HG02973 (cell line): ENCODE measurements around the gene SHLD1.

ENCODE experiments used
- ATAC-seq: cut with Tn5 transposase; IDR thresholded peaks from one replicate; pipeline ENCODE4 v1.9.1; 2021; ENCODE audit warnings: moderate library complexity; ENCODE audit not compliant: unreplicated experiment

SHLD1 gene

GRCh38 chr20:5810800-5811422, 60.7 kb downstream of the SHLD1 start:
- no peak for ATAC-seq

- ATAC-seq = no peak
Measured at GRCh38 chr20:5811746-5812145, 61.5 kb downstream of the SHLD1 start.

DNA sequence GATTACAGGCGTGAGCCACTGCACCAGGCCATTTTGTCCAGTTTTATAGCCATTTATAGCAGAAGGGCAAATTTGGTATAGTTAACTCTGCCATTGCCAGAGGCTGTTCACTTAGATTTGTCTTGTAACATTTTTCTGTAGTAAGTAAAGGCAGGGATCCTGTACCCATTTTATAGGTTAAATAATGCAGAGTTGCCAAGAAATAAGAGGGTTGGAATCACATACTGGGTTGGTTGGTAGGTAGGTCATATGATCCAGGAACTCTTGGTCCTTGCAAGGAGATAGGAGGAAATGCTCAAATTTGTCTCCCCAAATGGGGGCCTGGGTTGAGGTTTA, 68.1 kb downstream of the SHLD1 start:
- ATAC-seq = no peak

- ATAC-seq = no peak
Measured at GRCh38 chr20:5820738-5821137, 70.5 kb downstream of the SHLD1 start.

DNA sequence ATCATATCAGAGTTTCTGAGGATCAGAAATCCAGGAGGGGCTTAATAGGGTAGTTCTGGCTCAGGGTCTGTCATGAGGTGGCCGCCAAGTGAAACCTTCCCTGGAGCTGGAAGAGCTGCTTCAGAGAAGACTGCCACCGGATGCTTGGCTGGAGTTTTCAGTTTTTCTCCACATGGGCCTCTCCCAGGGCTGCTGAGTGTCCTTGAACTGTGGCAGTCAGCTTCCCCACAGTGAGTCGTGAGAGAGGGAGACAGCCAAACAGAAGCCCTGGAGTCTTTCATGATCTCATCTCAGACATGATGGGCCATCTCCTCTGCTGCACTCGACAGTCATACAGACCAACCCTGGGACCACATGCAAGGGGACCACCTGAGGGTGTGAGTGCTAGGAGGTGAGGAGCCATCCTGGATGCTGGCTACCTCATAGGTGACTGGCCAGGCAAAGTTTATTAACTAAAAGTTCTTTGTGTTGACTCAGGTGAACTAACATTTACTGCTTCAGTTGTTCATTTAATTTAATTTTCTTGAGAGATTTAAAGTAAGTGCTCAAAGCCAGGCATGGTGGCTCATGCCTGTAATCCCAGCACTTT, 71.5 kb downstream of the SHLD1 start:
- no peak for ATAC-seq

DNA sequence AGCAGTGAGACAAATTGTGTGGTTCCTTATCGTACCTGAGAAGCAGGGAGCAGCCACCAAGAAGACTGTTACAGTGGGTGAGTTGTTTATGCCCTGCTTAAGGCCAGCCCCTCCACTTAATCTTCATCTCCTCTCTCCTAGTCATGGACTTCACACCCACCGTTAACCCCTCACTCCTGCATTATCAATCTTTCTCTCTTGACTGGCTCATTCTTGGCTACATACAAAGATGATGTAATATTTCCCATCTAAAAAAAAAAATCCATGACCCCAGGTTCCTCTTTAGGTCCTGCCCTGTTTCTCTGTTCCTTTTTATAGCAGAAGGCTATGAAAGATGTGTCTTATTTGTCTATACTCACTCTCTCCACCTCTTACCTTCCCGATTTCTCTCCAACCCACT, 72.4 kb downstream of the SHLD1 start:
- ATAC-seq = no peak

DNA sequence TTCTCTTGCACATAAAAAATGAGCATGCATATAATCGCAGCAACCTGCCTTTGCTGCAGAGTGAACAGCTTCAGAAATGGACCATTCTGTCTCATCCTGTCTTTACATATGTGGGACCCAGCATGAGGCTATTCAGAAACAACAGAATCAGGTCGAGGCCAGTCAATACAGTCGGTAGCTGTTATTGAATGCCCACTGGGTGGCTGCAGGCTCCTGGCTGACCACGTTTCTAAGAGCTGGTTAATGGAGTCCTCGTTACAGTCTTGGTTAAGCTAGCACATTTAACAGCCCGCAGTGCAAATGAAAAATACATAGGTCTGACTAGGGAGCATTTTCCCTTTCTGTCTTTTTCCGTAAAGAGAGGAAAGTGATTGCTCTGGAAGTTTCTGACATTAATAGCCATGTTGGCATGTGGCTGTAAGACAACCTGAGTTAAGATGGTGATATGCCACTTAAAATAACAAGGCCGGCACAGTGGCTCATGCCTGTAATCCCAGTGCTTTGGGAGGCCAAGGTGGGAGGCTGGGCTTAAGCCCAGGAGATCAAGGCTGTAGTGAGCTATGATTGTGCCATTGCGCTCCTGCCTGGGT, 75.0 kb downstream of the SHLD1 start:
- ATAC-seq = no peak

- no peak for ATAC-seq
Measured at GRCh38 chr20:5827098-5827853, 77.1 kb downstream of the SHLD1 start.

DNA sequence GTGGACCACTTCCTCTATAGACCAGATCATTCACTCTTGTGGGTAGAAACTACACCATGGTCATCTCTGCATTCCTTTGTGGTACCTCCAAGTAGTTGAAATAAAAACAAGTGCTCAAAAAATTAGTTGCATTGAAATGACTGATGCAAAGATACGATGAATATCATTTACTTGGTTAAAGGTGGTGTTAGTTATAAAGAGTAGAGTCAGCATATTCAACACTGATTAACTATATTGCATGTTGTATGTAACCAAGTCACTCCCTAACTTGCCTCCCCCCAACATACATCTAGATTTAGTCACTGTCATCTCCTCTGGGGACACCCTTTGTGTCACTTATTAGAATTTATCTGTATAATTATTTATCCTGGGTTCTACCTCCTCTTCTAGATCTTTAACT, 77.7 kb downstream of the SHLD1 start:
- no peak for ATAC-seq

GRCh38 chr20:5829241-5829809, 79.1 kb downstream of the SHLD1 start:
- no peak for ATAC-seq

DNA sequence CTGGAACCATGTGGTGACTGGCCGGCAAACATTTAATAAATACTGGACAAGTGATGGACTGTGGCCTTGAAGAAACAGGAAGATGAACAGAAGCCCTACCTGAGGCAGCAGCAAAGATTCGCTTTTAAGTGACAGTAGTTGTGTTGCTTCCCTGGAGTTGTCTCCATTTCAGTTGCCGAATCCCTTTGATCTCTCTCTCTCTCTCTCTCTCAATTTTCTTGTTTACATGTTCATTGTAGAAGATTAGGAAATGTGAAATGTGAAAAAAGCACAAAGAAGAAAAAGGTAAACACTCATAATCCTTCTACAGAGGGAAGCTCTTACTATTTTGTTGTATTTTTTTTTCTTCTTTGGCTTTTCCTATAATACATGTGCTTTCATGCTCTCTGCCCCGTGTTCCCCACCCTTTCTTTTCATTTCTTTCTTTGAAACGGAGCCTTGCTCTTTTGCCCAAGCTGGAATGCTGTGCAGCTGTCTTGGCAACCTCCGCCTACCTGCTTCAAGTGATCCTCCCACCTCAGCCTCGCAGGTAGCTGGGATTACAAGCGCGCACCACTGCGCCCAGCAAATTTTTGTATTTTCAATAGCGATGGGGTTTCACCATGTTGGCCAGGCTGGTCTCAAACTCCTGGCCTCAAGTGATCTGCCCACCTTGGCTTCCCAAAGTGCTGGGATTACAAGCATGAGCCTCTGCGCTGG, 81.5 kb downstream of the SHLD1 start:
- ATAC-seq = no peak

- no peak for ATAC-seq
Measured at GRCh38 chr20:5833309-5833941, 83.2 kb downstream of the SHLD1 start.

DNA sequence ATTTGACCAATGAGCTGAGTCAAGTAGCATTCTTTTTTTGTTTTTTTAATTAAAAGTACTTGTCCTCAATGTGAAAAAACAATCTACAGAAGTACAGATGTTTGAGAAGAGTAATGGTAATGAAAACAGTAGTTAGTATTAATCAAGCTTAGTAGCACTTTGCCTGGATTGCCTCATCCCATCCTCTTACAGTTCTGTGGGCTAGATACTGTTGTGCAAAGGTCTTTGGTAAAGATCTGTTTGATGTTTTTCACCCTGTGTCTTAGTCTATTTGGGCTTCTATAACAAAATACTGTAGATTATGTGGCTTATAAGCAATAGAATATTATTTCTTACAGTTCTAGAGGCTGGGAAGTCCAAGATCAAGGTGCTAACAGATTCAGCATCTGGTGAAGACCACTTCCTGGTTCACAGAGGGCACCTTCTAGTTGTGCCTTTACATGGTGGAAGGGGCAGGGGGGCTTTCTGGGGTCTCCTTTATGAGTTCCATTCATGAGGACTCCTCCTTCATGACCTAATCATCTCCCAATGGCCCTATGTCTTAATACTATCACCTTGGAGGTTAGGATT, 84.3 kb downstream of the SHLD1 start:
- ATAC-seq = no peak

GRCh38 chr20:5835321-5835821, 85.2 kb downstream of the SHLD1 start:
- no peak for ATAC-seq

DNA sequence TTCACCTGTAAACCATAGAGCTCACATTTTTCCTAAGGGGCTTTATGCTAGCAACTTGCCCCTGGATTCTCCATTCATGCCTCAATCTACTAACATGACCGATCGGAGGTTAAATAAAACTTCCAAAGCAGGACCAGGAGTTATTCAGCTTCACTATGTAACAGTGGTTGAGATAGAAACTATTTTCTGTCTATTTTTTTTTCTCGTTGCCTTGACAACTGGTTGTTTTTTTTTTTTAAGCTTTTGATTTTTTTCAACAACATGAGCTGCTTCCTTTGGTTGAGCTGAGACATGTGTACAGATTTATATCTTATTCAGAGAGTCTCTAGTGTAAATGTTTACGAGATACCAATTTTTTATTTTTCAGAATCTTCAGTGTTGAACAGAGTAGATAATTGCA, 85.7 kb downstream of the SHLD1 start:
- ATAC-seq = no peak

DNA sequence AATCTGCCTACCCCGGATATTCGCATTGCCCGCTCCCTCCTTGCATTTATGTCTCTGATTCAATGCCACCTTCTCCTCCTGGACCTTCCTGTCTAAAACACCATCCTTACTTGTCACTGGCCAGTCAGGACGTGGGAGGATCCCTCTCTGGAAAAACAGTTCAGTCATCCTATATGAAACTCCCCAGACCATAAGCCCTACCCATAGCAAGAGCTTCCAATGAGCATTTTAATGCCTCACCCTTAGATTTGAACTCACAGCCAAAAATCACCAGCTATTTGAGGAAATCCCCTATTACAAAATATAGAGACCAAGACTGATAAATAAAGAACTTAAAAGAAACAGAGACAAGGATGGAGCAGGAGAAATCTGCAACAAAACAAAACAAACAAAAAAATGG, 86.4 kb downstream of the SHLD1 start:
- ATAC-seq = no peak

DNA sequence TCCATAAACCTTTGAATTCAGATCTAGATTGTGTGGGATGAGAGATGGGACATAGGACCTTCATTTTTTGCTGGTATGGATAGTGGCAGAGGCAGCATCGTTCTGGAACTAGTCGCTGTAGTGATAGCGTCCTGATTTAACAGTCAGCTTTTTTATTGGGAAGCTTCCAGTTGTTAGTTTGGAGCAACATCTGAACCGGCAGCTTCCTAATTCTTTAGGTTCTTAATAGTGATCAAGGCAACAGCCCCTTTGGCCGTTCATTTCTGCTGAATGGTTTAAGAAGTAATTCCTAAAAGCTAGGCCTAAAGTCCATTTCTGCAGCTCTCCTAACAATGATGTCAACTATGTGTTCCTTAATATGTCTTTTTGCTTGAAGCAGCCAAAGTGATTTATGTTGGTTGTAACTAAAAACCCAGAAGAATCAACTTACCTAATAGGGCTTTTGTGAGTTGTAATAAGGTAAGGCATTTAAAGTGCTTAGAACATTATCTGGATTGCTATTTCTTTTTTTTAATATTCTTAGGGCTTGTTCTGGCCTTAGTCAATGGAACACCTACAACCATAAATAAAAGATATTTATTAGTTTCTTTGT, 90.3 kb downstream of the SHLD1 start:
- no peak for ATAC-seq

DNA sequence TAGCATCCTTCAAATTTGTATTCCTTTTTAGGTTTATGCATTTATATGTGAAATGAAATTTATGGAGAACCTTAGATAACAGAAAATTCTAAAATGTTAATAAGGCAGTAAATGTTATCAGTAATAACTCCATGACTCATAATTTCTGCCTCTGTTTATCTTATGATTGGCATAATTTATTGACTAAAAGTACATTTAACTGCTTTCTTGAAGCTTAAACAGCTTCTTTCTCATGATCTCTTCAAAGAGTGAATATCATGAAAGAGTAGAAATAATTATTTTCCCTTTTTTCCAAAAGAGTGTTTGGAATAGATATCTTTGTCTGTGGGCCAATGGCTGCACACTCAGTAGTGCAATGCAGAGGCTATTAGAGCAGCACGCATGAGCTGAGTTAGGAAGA, 91.3 kb downstream of the SHLD1 start:
- ATAC-seq = no peak

DNA sequence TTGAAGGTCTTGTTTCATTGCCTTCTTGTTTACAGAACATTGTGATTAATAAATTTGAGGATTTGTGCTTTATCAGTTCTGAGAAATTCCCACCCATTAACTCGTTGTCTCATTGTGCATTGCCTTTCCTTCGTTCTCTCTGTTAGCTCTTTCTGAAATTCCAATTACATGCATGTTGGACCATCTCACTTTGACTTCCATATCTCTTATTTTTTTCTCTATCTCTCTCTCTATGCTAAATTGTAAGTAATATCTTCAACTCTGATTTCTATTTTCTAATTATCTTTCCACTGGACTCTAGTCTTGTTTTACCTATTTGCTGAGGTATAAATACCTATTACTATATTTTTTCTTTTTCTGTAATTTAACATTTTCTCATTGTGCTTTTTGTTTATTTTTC, 92.3 kb downstream of the SHLD1 start:
- no peak for ATAC-seq

DNA sequence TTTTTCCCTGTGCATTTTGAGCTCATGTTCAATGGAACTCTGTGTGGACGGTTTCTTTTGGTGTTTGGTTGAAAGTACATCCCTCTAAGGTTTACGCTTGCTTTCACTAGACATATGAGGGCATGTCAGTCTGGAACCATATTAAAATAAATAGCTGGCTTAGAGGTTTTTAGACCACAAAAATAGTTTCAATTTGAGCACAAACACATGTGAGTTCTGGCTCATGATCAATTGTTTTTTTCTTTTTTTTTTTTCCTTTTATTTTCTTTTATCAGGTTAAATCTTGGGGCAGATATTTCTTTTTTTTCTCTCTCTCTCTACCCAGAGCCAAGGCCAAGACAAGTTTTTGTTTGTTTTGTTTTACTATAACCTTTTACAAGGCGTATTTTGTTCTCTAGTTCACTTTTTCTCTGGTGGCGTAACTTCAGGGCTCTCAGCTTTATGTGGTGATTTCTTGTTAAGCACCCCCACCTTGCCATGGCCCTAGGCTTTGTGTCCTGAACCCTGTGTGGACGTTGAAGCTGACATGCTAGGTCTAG, 92.9 kb downstream of the SHLD1 start:
- peak; percentile 60 for ATAC-seq
